HepG2 (cell line): Measurements from ENCODE around the gene CTNNAL1. TPM values are rescaled to one million over a fixed set of nuclear protein-coding genes. Genes with fewer than 3 reads are reported as not detected.

ENCODE experiments used
- ARID2 ChIP-seq: sonication (generic); formaldehyde crosslinking; IDR thresholded peaks from 2 replicates; pipeline ENCODE4 v1.8.1; 2022; ENCODE audit warnings: mild to moderate bottlenecking, missing genetic modification reagents, borderline replicate concordance
- CREM ChIP-seq, 2 experiments: sonication (generic) in 1 of 2; formaldehyde crosslinking in 1 of 2; IDR thresholded peaks; 2 replicates each; pipeline versions ENCODE4 v1.4.0 to v1.6.1; 2016 to 2020; ENCODE audit warnings: antibody characterized with exemption in 1 of 2, mild to moderate bottlenecking in 1 of 2, missing genetic modification reagents in 1 of 2
- DR1 ChIP-seq: sonication (generic); formaldehyde crosslinking; IDR thresholded peaks from 2 replicates; pipeline ENCODE4 v1.8.0; 2021; ENCODE audit warnings: mild to moderate bottlenecking, missing genetic modification reagents, inconsistent platforms
- ESRRA ChIP-seq: sonication (generic); formaldehyde crosslinking; IDR thresholded peaks from 2 replicates; pipeline ENCODE4 v1.5.1; 2020; ENCODE audit warnings: mild to moderate bottlenecking, low read depth, missing genetic modification reagents
- GABPA ChIP-seq, 2 experiments: IDR thresholded peaks; 2 replicates each; pipeline ENCODE4 v1.6.1; 2011 to 2016; ENCODE audit warnings: low read depth in 2 of 2, low read length in 1 of 2, missing biosample characterization in 1 of 2, missing genetic modification characterization in 1 of 2
- HOXA3 ChIP-seq: sonication (generic); formaldehyde crosslinking; IDR thresholded peaks from 2 replicates; pipeline ENCODE4 v1.5.0; 2020; ENCODE audit warnings: missing genetic modification reagents
- MAFK ChIP-seq, 2 experiments: IDR thresholded peaks in 1 of 2; conservative IDR thresholded peaks in 1 of 2; 2 replicates each; pipeline ENCODE4 v1.6.1; 2011; ENCODE audit warnings: improper control_type of control experiment in 2 of 2, low read length in 2 of 2
- MEIS2 ChIP-seq: sonication (generic); formaldehyde crosslinking; IDR thresholded peaks from 2 replicates; pipeline ENCODE4 v1.9.0; 2021; ENCODE audit warnings: mild to moderate bottlenecking, missing genetic modification reagents
- NCOR1 ChIP-seq: fragments of 200-600 bp; sonication (generic); IDR thresholded peaks from 2 replicates; pipeline ENCODE4 v1.7.0; 2017; ENCODE audit warnings: antibody characterized with exemption, low read length, borderline replicate concordance
- NFE2 ChIP-seq: sonication (generic); formaldehyde crosslinking; IDR thresholded peaks from 2 replicates; pipeline ENCODE4 v1.4.0; 2020; ENCODE audit warnings: missing genetic modification reagents
- POLR2AphosphoS2 ChIP-seq: IDR thresholded peaks from 2 replicates; pipeline ENCODE4 v1.6.1; 2011; ENCODE audit warnings: low read depth, low read length, improper control_type of control experiment
- REPIN1 ChIP-seq: sonication (generic); formaldehyde crosslinking; IDR thresholded peaks from 2 replicates; pipeline ENCODE4 v1.8.0; 2022; ENCODE audit warnings: missing genetic modification reagents, low read depth, mild to moderate bottlenecking, borderline replicate concordance
- RFX3 ChIP-seq: IDR thresholded peaks from 2 replicates; pipeline ENCODE4 v1.6.1; 2016; ENCODE audit warnings: missing biosample characterization, missing genetic modification reagents
- SMC3 ChIP-seq: IDR thresholded peaks from 2 replicates; pipeline ENCODE4 v1.6.1; 2011; ENCODE audit warnings: low read length, improper control_type of control experiment
- SP1 ChIP-seq, 2 experiments: fragments of 450-650 bp in 1 of 2; sonication (generic) in 1 of 2; formaldehyde crosslinking in 1 of 2; IDR thresholded peaks; 2 replicates each; pipeline versions ENCODE4 v1.4.0 to v1.6.1; 2016 to 2020; ENCODE audit warnings: missing genetic modification reagents in 1 of 2
- SRF ChIP-seq: IDR thresholded peaks from 2 replicates; pipeline ENCODE4 v1.6.1; 2011; ENCODE audit warnings: mild to moderate bottlenecking, low read depth, low read length, moderate library complexity
- WIZ ChIP-seq: sonication (generic); formaldehyde crosslinking; IDR thresholded peaks from 2 replicates; pipeline ENCODE4 v1.5.1; 2020; ENCODE audit warnings: mild to moderate bottlenecking, missing genetic modification reagents
- ZFP36L2 ChIP-seq: sonication (generic); formaldehyde crosslinking; IDR thresholded peaks from 2 replicates; pipeline ENCODE4 v1.4.0; 2020; ENCODE audit warnings: missing genetic modification reagents
- ZFYVE20 ChIP-seq: sonication (generic); formaldehyde crosslinking; IDR thresholded peaks from 2 replicates; pipeline ENCODE4 v1.8.0; 2023; ENCODE audit warnings: low read depth, mild to moderate bottlenecking, moderate library complexity, missing genetic modification reagents, borderline replicate concordance
- ZMYM2 ChIP-seq: sonication (generic); formaldehyde crosslinking; IDR thresholded peaks from 2 replicates; pipeline ENCODE4 v1.8.0; 2022; ENCODE audit warnings: mild to moderate bottlenecking, missing genetic modification reagents
- ZNF225 ChIP-seq: sonication (generic); formaldehyde crosslinking; IDR thresholded peaks from 2 replicates; pipeline ENCODE4 v1.4.0; 2020; ENCODE audit warnings: mild to moderate bottlenecking, missing genetic modification reagents
- ZNF550 ChIP-seq: sonication (generic); formaldehyde crosslinking; IDR thresholded peaks from 2 replicates; pipeline ENCODE4 v1.4.0; 2020; ENCODE audit warnings: mild to moderate bottlenecking, missing genetic modification reagents, borderline replicate concordance
- ZNF558 ChIP-seq: sonication (generic); formaldehyde crosslinking; IDR thresholded peaks from 2 replicates; pipeline ENCODE4 v1.9.0; 2022; ENCODE audit warnings: mild to moderate bottlenecking, missing genetic modification reagents, borderline replicate concordance
- polyA plus RNA-seq, 8 experiments: library from polyadenylated mRNA; depleted of rRNA in 3 of 8; stranded (reverse) in 7 of 8; unstranded in 1 of 8; fragments of >200 nt; fragmentation: Illumina TruSeq in 4 of 8; extraction: Trizol in 4 of 8; gene quantifications; 2 replicates each; pipeline versions ENCODE4 v1.2.1 to v1.2.3, GENCODE V29; 2011 to 2016; ENCODE audit warnings: low read depth in 4 of 8, missing spikeins in 1 of 8, mixed read lengths in 1 of 8; ENCODE audit not compliant: insufficient read depth in 1 of 8
- total RNA-seq, 5 experiments: library from RNA; depleted of rRNA; stranded (reverse); fragments of >200 nt; fragmentation: Illumina TruSeq; extraction: Trizol; gene quantifications; 2 replicates each; pipeline ENCODE4 v1.2.3, GENCODE V29; 2016; ENCODE audit warnings: low read depth in 1 of 5
- TF ChIP-seq, protein P1 (sequence below): sonication (generic); formaldehyde crosslinking; conservative IDR thresholded peaks from 2 replicates; pipeline ENCODE4 v1.4.0; 2020; ENCODE audit warnings: mild to moderate bottlenecking, missing genetic modification reagents, moderate library complexity
- TF ChIP-seq, protein P2 (sequence below): sonication (generic); formaldehyde crosslinking; IDR thresholded peaks from 2 replicates; pipeline ENCODE4 v1.9.0; 2021; ENCODE audit warnings: missing genetic modification reagents, borderline replicate concordance
- TF ChIP-seq, protein P3 (sequence below): sonication (generic); formaldehyde crosslinking; IDR thresholded peaks from 2 replicates; pipeline ENCODE4 v1.8.1; 2023; ENCODE audit warnings: missing genetic modification reagents, mild to moderate bottlenecking, borderline replicate concordance

Gene CTNNAL1
- total and polyA plus RNA-seq, 2 of the 13 experiments (the other 11 are each of a cell fraction or from before 2014, with no cell fraction given) = 32.0 to 162 TPM

- TF ChIP-seq, protein P1, sequence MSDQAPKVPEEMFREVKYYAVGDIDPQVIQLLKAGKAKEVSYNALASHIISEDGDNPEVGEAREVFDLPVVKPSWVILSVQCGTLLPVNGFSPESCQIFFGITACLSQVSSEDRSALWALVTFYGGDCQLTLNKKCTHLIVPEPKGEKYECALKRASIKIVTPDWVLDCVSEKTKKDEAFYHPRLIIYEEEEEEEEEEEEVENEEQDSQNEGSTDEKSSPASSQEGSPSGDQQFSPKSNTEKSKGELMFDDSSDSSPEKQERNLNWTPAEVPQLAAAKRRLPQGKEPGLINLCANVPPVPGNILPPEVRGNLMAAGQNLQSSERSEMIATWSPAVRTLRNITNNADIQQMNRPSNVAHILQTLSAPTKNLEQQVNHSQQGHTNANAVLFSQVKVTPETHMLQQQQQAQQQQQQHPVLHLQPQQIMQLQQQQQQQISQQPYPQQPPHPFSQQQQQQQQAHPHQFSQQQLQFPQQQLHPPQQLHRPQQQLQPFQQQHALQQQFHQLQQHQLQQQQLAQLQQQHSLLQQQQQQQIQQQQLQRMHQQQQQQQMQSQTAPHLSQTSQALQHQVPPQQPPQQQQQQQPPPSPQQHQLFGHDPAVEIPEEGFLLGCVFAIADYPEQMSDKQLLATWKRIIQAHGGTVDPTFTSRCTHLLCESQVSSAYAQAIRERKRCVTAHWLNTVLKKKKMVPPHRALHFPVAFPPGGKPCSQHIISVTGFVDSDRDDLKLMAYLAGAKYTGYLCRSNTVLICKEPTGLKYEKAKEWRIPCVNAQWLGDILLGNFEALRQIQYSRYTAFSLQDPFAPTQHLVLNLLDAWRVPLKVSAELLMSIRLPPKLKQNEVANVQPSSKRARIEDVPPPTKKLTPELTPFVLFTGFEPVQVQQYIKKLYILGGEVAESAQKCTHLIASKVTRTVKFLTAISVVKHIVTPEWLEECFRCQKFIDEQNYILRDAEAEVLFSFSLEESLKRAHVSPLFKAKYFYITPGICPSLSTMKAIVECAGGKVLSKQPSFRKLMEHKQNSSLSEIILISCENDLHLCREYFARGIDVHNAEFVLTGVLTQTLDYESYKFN = peak; percentile 97
- TF ChIP-seq ARID2 (CRISPR knock-in tag) = no peak
- TF ChIP-seq MEIS2 = peak; percentile 72; the same call in 1 of the 2 replicates
- no peak for TF ChIP-seq ZFYVE20 (CRISPR knock-in tag)
- no peak for TF ChIP-seq NFE2 (CRISPR knock-in tag)
- no peak for TF ChIP-seq SRF
- peak in 1 of 2 experiments; percentile 45; a peak in 3 of 4 replicates for TF ChIP-seq MAFK (conservative IDR thresholded peaks at IDR 0.05 in 1 of 2, IDR thresholded peaks at IDR 0.05 in 1 of 2; ENCODE audit: low read length in 2 of 2)
- TF ChIP-seq, protein P2, sequence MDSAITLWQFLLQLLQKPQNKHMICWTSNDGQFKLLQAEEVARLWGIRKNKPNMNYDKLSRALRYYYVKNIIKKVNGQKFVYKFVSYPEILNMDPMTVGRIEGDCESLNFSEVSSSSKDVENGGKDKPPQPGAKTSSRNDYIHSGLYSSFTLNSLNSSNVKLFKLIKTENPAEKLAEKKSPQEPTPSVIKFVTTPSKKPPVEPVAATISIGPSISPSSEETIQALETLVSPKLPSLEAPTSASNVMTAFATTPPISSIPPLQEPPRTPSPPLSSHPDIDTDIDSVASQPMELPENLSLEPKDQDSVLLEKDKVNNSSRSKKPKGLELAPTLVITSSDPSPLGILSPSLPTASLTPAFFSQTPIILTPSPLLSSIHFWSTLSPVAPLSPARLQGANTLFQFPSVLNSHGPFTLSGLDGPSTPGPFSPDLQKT = no peak
- TF ChIP-seq ZNF558 (CRISPR knock-in tag) = no peak
- peak; percentile 90 for TF ChIP-seq CREM (IDR thresholded peaks at IDR 0.05)
- TF ChIP-seq CREM (CRISPR knock-in tag; IDR thresholded peaks at IDR 0.05) = no peak
- peak; percentile 97 for TF ChIP-seq REPIN1 (CRISPR knock-in tag)
- TF ChIP-seq, protein P3, sequence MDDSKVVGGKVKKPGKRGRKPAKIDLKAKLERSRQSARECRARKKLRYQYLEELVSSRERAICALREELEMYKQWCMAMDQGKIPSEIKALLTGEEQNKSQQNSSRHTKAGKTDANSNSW = no peak
- no peak for TF ChIP-seq WIZ (CRISPR knock-in tag)
- TF ChIP-seq NCOR1 = peak; percentile 92; the same call in 1 of the 2 replicates
- TF ChIP-seq ZFP36L2 (CRISPR knock-in tag) = no peak
- TF ChIP-seq SP1 (IDR thresholded peaks at IDR 0.05) = no peak
- no peak for TF ChIP-seq SP1 (CRISPR knock-in tag; IDR thresholded peaks at IDR 0.05)
- no peak for TF ChIP-seq ZNF225
- 0 out of 2 replicates have a peak, but pooled peaks have one; percentile 9 for TF ChIP-seq ZMYM2 (CRISPR knock-in tag)
- TF ChIP-seq RFX3 (CRISPR knock-in tag) = no peak
- TF ChIP-seq SMC3 = peak; percentile 29; the same call in 1 of the 2 replicates
- TF ChIP-seq HOXA3 (CRISPR knock-in tag) = peak; percentile 80
- no peak for TF ChIP-seq DR1 (CRISPR knock-in tag)
- TF ChIP-seq ESRRA (CRISPR knock-in tag) = no peak
- TF ChIP-seq POLR2AphosphoS2 = no peak
- TF ChIP-seq ZNF550 = no peak
- no peak for TF ChIP-seq GABPA (IDR thresholded peaks at IDR 0.05; ENCODE audit: low read depth, low read length)
- 0 out of 2 replicates have a peak, but pooled peaks have one; percentile 18 for TF ChIP-seq GABPA (CRISPR knock-in tag; IDR thresholded peaks at IDR 0.05; ENCODE audit: low read depth)
Observed at GRCh38 chr9:108894225-108894997, 118.9 kb downstream of the CTNNAL1 start (continued).
